H9 (cell line): Measurements from ENCODE around the gene LPP. TPM values are rescaled to one million over a fixed set of nuclear protein-coding genes. Genes with fewer than 3 reads are reported as not detected.

Experiments used
- DNase-seq: peaks from one replicate; pipeline ENCODE4 v3.0.0-alpha.2; 2017
- H2AFZ ChIP-seq: one replicate; pipeline ENCODE4 v1.6.1; 2013; ENCODE audit warnings: mild to moderate bottlenecking, low read length, control low read depth, moderate library complexity
- H2AK5ac ChIP-seq: 2 replicates; pipeline ENCODE4 v1.6.1; 2013; ENCODE audit warnings: low read length, control low read depth, mixed read lengths; ENCODE audit not compliant: insufficient read length
- H2BK120ac ChIP-seq: one replicate; pipeline ENCODE4 v1.6.1; 2013; ENCODE audit warnings: low read depth, mild to moderate bottlenecking, low read length, control low read depth, inconsistent platforms; ENCODE audit not compliant: poor library complexity, severe bottlenecking
- H2BK12ac ChIP-seq: 2 replicates; pipeline ENCODE4 v1.6.1; 2013; ENCODE audit warnings: low read length, control low read depth, mixed read lengths, low read depth; ENCODE audit not compliant: insufficient read length
- H2BK15ac ChIP-seq: 2 replicates; pipeline ENCODE4 v1.6.1; 2013; ENCODE audit warnings: low read depth, low read length, control low read depth
- H2BK20ac ChIP-seq: one replicate; pipeline ENCODE4 v1.6.1; 2013; ENCODE audit warnings: low read depth, mild to moderate bottlenecking, low read length, control low read depth, inconsistent platforms; ENCODE audit not compliant: poor library complexity, severe bottlenecking
- H2BK5ac ChIP-seq: 2 replicates; pipeline ENCODE4 v1.6.1; 2013; ENCODE audit warnings: low read length, control low read depth, mixed read lengths; ENCODE audit not compliant: insufficient read length
- H3K14ac ChIP-seq: 2 replicates; pipeline ENCODE4 v1.6.1; 2013; ENCODE audit warnings: low read length, control low read depth; ENCODE audit not compliant: insufficient read depth
- H3K18ac ChIP-seq: 2 replicates; pipeline ENCODE4 v1.6.1; 2013; ENCODE audit warnings: low read depth, mild to moderate bottlenecking, mixed read lengths, low read length, control low read depth; ENCODE audit not compliant: insufficient read length
- H3K23ac ChIP-seq: 2 replicates; pipeline ENCODE4 v1.6.1; 2013; ENCODE audit warnings: low read length, control low read depth, mixed read lengths, low read depth; ENCODE audit not compliant: insufficient read length
- H3K23me2 ChIP-seq: 2 replicates; pipeline ENCODE4 v1.6.1; 2013; ENCODE audit warnings: low read depth, mild to moderate bottlenecking, mixed read lengths, low read length, control low read depth; ENCODE audit not compliant: insufficient read length, poor library complexity, severe bottlenecking
- H3K27ac ChIP-seq: 2 replicates; pipeline ENCODE4 v1.5.1; 2013; ENCODE audit warnings: low read length, control low read depth, mixed read lengths, low read depth; ENCODE audit not compliant: insufficient read length
- H3K27me3 ChIP-seq: 2 replicates; pipeline ENCODE4 v1.6.1; 2013; ENCODE audit warnings: low read length, control low read depth, inconsistent platforms; ENCODE audit not compliant: insufficient read depth
- H3K4ac ChIP-seq: 2 replicates; pipeline ENCODE4 v1.6.1; 2013; ENCODE audit warnings: low read depth, mild to moderate bottlenecking, control low read depth, inconsistent platforms, low read length, moderate library complexity
- H3K4me1 ChIP-seq: 2 replicates; pipeline ENCODE4 v1.6.1; 2013; ENCODE audit warnings: low read length, control low read depth, inconsistent platforms; ENCODE audit not compliant: insufficient read depth
- H3K4me2 ChIP-seq: 2 replicates; pipeline ENCODE4 v1.6.1; 2013; ENCODE audit warnings: low read length, control low read depth, mixed read lengths; ENCODE audit not compliant: insufficient read length, insufficient read depth
- H3K56ac ChIP-seq: 2 replicates; pipeline ENCODE4 v1.6.1; 2013; ENCODE audit warnings: low read depth, mild to moderate bottlenecking, mixed read lengths, low read length, control low read depth; ENCODE audit not compliant: insufficient read length
- H3K79me1 ChIP-seq: 2 replicates; pipeline ENCODE4 v1.6.1; 2013; ENCODE audit warnings: low read depth, mild to moderate bottlenecking, moderate library complexity, low read length, control low read depth, inconsistent platforms; ENCODE audit not compliant: insufficient read depth, poor library complexity, severe bottlenecking
- H3K79me2 ChIP-seq: 2 replicates; pipeline ENCODE4 v1.6.1; 2013; ENCODE audit warnings: low read length, control low read depth, inconsistent platforms; ENCODE audit not compliant: insufficient read depth
- H3K9ac ChIP-seq: 2 replicates; pipeline ENCODE4 v1.6.1; 2013; ENCODE audit warnings: low read length, control low read depth, mixed read lengths; ENCODE audit not compliant: insufficient read length; ENCODE audit errors: extremely low read depth
- H3K9me3 ChIP-seq: one replicate; pipeline ENCODE4 v1.6.1; 2013; ENCODE audit warnings: low read depth, low read length, inconsistent platforms; ENCODE audit not compliant: control insufficient read depth
- H3T11ph ChIP-seq: one replicate; pipeline ENCODE4 v1.6.1; 2013; ENCODE audit warnings: mild to moderate bottlenecking, low read length, control low read depth, inconsistent platforms
- H4K20me1 ChIP-seq: one replicate; pipeline ENCODE4 v1.6.1; 2013; ENCODE audit not compliant: control insufficient read depth, insufficient read length, insufficient read depth
- H4K5ac ChIP-seq: 2 replicates; pipeline ENCODE4 v1.6.1; 2013; ENCODE audit warnings: low read depth, mild to moderate bottlenecking, mixed read lengths, low read length, control low read depth; ENCODE audit not compliant: insufficient read length
- H4K8ac ChIP-seq: replicated peaks from 2 replicates; pipeline ENCODE4 v1.6.1; 2013; ENCODE audit warnings: low read length, control low read depth, mixed read lengths, low read depth; ENCODE audit not compliant: insufficient read length
- H4K91ac ChIP-seq: 2 replicates; pipeline ENCODE4 v1.6.1; 2013; ENCODE audit warnings: low read depth, mild to moderate bottlenecking, moderate library complexity, mixed read lengths, low read length, control low read depth; ENCODE audit not compliant: insufficient read length
- H3K27ac Mint-ChIP-seq, 3 experiments: 2 replicates in 2 of 3; 3 replicates in 1 of 3; pipeline ENCODE4 v1.8.0; 2020 to 2021; ENCODE audit warnings: mixed read lengths in 3 of 3, mild to moderate bottlenecking in 1 of 3, moderate library complexity in 1 of 3
- H3K27me3 Mint-ChIP-seq: 2 replicates; pipeline ENCODE4 v1.8.0; 2021; ENCODE audit warnings: low read depth, mild to moderate bottlenecking, moderate library complexity, mixed read lengths
- H3K36me3 Mint-ChIP-seq, 3 experiments: 2 replicates in 2 of 3; 3 replicates in 1 of 3; pipeline ENCODE4 v1.8.0; 2020 to 2021; ENCODE audit warnings: low read depth in 3 of 3, mixed read lengths in 3 of 3; ENCODE audit not compliant: insufficient read depth in 1 of 3
- H3K4me1 Mint-ChIP-seq, 2 experiments: 2 replicates each; pipeline ENCODE4 v1.8.0; 2020; ENCODE audit warnings: mixed read lengths in 2 of 2
- H3K4me3 Mint-ChIP-seq, 2 experiments: 2 replicates in 1 of 2; 3 replicates in 1 of 2; pipeline ENCODE4 v1.8.0; 2020 to 2021; ENCODE audit warnings: mild to moderate bottlenecking in 2 of 2, mixed read lengths in 2 of 2, moderate library complexity in 1 of 2
- H3K9me3 Mint-ChIP-seq, 2 experiments: 2 replicates in 1 of 2; 3 replicates in 1 of 2; pipeline ENCODE4 v1.8.0; 2020; ENCODE audit warnings: mild to moderate bottlenecking in 2 of 2, mixed read lengths in 2 of 2, moderate library complexity in 1 of 2
- WGBS: extraction: QIAGEN DNeasy Blood & Tissue Kit; methylation state at CpG from one replicate; pipeline ENCODE4 v1.1.7; 2013; ENCODE audit warnings: missing lambda C conversion rate, low lambda C conversion rate, mixed read lengths; ENCODE audit not compliant: insufficient read length; ENCODE audit errors: extremely low coverage; 5-methylcytosine and 5-hydroxymethylcytosine counted together
- total RNA-seq: library from RNA; stranded (reverse); gene quantifications from 2 replicates; pipeline ENCODE4 v1.2.1, GENCODE V29; 2021
- TF ChIP-seq, protein P1 (sequence below): fragments of 200-600 bp; sonication (generic); conservative IDR thresholded peaks from 3 replicates; pipeline ENCODE4 v1.8.0; 2021; ENCODE audit warnings: antibody characterized with exemption, mild to moderate bottlenecking

Gene LPP
- total RNA-seq, 1 experiment from 2014 or later: 64.6 TPM

- DNase-seq: no peak
- Mint-ChIP-seq H3K9me3 (no peaks in the 10 kb centered on the region), H3K4me1 (no peaks in the 10 kb centered on the region), H3K36me3 (no peaks in the 10 kb centered on the region), H3K27ac (no peak overlapping the region), H3K4me3 (no peak overlapping the region), H3K27me3 (no peaks in the 10 kb centered on the region)
- Histone ChIP-seq H2BK15ac (no peak overlapping the region), H3T11ph (no peak overlapping the region), H4K8ac (no peak overlapping the region), H3K4ac (no peak overlapping the region), H2BK120ac (no peak overlapping the region), H3K9me3 (no peaks in the 10 kb centered on the region), H4K20me1 (no peaks in the 10 kb centered on the region), H3K79me1 (no peaks in the 10 kb centered on the region), H3K23me2 (no peaks in the 10 kb centered on the region), H3K4me1 (no peaks in the 10 kb centered on the region), H3K27me3 (no peaks in the 10 kb centered on the region), H3K56ac (no peak overlapping the region), H3K9ac (no peak overlapping the region), H3K23ac (no peak overlapping the region), H3K79me2 (no peaks in the 10 kb centered on the region), H2AFZ (no peak overlapping the region), H3K18ac (no peak overlapping the region), H2BK20ac (no peak overlapping the region), H4K5ac (no peak overlapping the region), H2BK12ac (no peak overlapping the region), H2BK5ac (no peak overlapping the region), H3K4me2 (no peak overlapping the region), H3K27ac (no peak overlapping the region), H3K14ac (no peak overlapping the region), H2AK5ac (no peak overlapping the region), H4K91ac (no peak overlapping the region)
- TF ChIP-seq, protein P1, sequence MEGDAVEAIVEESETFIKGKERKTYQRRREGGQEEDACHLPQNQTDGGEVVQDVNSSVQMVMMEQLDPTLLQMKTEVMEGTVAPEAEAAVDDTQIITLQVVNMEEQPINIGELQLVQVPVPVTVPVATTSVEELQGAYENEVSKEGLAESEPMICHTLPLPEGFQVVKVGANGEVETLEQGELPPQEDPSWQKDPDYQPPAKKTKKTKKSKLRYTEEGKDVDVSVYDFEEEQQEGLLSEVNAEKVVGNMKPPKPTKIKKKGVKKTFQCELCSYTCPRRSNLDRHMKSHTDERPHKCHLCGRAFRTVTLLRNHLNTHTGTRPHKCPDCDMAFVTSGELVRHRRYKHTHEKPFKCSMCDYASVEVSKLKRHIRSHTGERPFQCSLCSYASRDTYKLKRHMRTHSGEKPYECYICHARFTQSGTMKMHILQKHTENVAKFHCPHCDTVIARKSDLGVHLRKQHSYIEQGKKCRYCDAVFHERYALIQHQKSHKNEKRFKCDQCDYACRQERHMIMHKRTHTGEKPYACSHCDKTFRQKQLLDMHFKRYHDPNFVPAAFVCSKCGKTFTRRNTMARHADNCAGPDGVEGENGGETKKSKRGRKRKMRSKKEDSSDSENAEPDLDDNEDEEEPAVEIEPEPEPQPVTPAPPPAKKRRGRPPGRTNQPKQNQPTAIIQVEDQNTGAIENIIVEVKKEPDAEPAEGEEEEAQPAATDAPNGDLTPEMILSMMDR: no peak
- WGBS: no CpG with 5 or more reads among the region's 3 CpGs
Measured at GRCh38 chr3:188863999-188864406, 710.0 kb downstream of the LPP start.
